Stimulated activated effector memory CD8-positive, alpha-beta T cell treated with anti-CD3 and anti-CD28 coated beads, Interleukin-12 subunit alpha, Interleukin-12 subunit beta, amount 100 ng/mL, for 72 hours (primary cell): ENCODE results near the gene PCDHGA6.

Experiments
- ATAC-seq: fragments of 150-1000 bp; cut with Tn5 transposase; 2 replicates; pipeline ENCODE4 v1.10.0; 2021
- DNase-seq, 2 donors: peaks; one replicate each; pipeline ENCODE4 v3.0.0; 2021 to 2022; ENCODE audit warnings: low spot score in 2 of 2
- H3K27ac Mint-ChIP-seq: one replicate; pipeline ENCODE4 v1.8.0; 2022; ENCODE audit warnings: mild to moderate bottlenecking, mixed read lengths
- H3K36me3 Mint-ChIP-seq: one replicate; pipeline ENCODE4 v1.8.0; 2022; ENCODE audit warnings: mild to moderate bottlenecking, mixed read lengths
- H3K4me1 Mint-ChIP-seq: one replicate; pipeline ENCODE4 v1.8.0; 2022; ENCODE audit warnings: mixed read lengths
- H3K4me3 Mint-ChIP-seq: one replicate; pipeline ENCODE4 v1.8.0; 2022; ENCODE audit warnings: mild to moderate bottlenecking, mixed read lengths
- H3K9me3 Mint-ChIP-seq: one replicate; pipeline ENCODE4 v1.8.0; 2022; ENCODE audit warnings: mixed read lengths

The PCDHGA6 gene

DNA sequence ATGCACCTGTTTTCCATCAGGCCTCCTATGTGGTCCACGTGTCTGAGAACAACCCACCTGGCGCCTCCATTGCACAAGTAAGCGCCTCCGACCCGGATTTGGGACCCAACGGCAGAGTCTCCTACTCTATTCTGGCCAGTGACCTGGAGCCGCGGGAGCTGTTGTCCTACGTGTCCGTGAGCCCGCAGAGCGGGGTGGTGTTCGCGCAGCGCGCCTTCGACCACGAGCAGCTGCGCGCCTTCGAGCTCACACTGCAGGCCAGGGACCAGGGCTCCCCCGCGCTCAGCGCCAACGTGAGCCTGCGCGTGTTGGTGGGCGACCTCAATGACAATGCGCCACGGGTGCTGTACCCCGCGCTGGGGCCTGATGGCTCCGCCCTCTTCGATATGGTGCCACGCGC lies 22.1 kb upstream of the PCDHGA6 start:
- H3K27ac Mint-ChIP-seq = no peak overlapping the region
- ATAC-seq (no peak), DNase-seq (no peak)
- H3K9me3 Mint-ChIP-seq = peaks cover 8% of the 10 kb centered on the region
- H3K4me3 Mint-ChIP-seq = no peak overlapping the region
- H3K4me1 Mint-ChIP-seq = peaks cover 6% of the 10 kb centered on the region
- H3K36me3 Mint-ChIP-seq = no peaks in the 10 kb centered on the region

DNA sequence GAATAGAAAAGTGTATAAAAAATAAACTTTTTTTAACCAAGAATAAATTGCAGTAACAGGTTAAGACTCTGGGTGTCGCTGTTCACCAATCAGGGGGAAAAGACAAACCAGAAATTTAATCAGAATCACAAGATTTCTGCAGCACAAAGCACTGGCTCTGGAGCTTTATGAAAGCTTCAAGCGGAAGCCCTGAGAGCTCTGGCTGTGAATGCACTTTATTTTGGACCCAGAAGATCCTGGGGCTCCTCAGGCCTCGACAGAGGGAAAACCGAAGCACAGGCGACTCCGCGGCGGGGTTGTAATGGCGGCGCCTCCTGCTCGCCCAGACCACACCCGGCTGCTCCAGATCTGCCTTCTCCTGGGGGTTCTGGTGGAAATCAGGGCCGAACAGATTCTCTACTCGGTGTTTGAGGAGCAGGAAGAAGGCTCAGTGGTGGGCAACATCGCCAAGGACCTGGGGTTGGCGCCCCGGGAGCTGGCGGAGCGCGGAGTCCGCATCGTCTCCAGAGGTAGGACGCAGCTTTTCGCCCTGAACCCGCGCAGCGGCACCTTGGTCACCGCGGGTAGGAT lies 18.7 kb upstream of the PCDHGA6 start, which contains the start of gene PCDHGA4:
Gene PCDHGA4, plus strand, starts transcription at position 122 of the 570 bp plus-strand sequence. Its CDS starts 87 bp downstream, at position 209.
- Mint-ChIP-seq H3K4me3 (peak within 1 kb of the TSS; percentile 39), H3K9me3 (peaks cover 6% of the 10 kb centered on the region), H3K27ac (no peak within 1 kb of the TSS), H3K4me1 (peaks cover 9% of the 10 kb centered on the region), H3K36me3 (no peaks in the 10 kb centered on the region)
- DNase-seq (peak in 1 of 2 donors; percentile 45), ATAC-seq (no peak)

DNA sequence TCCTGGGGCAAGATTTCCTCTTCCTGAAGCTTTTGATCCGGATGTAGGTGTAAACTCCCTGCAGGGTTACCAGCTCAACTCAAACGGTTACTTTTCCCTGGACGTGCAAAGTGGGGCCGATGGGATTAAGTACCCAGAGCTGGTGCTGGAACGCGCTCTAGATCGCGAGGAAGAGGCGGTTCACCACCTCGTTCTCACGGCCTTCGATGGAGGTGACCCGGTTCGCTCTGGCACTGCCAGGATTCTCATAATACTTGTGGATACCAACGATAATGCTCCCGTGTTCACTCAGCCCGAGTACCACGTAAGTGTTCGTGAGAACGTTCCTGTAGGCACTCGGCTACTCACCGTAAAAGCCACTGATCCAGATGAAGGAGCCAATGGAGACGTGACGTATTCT lies 18.1 kb upstream of the PCDHGA6 start:
- DNase-seq (no peak), ATAC-seq (no peak)
- peaks cover 6% of the 10 kb centered on the region for H3K4me1 Mint-ChIP-seq
- no peaks in the 10 kb centered on the region for H3K36me3 Mint-ChIP-seq
- no peak overlapping the region for H3K4me3 Mint-ChIP-seq
- H3K27ac Mint-ChIP-seq = no peak overlapping the region
- H3K9me3 Mint-ChIP-seq = peaks cover 4% of the 10 kb centered on the region

DNA sequence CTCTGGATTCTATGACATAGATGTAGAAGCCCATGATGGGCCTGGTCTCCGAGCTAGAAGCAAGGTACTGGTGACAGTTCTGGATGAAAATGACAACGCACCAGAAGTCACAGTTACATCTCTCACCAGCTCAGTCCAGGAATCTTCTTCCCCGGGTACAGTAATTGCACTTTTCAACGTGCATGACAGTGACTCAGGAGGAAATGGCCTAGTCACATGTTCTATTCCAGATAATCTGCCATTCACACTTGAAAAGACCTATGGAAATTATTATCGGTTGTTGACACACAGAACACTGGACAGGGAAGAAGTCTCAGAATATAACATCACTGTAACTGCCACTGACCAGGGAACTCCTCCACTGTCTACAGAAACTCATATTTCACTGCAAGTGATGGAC lies 17.6 kb upstream of the PCDHGA6 start:
- ATAC-seq = no peak
- Mint-ChIP-seq H3K4me3 (no peak overlapping the region), H3K9me3 (peaks cover 4% of the 10 kb centered on the region), H3K36me3 (no peaks in the 10 kb centered on the region), H3K4me1 (peaks cover 6% of the 10 kb centered on the region), H3K27ac (no peak overlapping the region)
- no peak for DNase-seq

DNA sequence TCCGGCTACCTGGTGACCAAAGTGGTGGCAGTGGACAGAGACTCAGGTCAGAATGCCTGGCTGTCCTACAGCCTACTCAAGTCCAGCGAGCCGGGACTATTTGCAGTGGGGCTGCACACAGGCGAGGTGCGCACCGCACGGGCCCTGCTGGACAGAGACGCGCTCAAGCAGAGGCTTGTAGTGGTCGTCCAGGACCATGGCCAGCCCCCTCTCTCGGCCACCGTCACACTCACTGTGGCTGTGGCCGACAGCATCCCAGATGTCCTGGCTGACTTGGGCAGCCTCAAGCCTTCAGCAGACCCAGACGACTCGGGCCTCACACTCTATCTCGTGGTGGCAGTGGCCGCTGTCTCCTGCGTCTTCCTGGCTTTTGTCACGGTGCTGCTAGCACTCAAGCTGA lies 16.7 kb upstream of the PCDHGA6 start:
- no peak overlapping the region for H3K4me3 Mint-ChIP-seq
- H3K27ac Mint-ChIP-seq = no peak overlapping the region
- DNase-seq (no peak), ATAC-seq (no peak)
- H3K9me3 Mint-ChIP-seq = peaks cover 7% of the 10 kb centered on the region
- H3K4me1 Mint-ChIP-seq = peaks cover 6% of the 10 kb centered on the region
- no peaks in the 10 kb centered on the region for H3K36me3 Mint-ChIP-seq

DNA sequence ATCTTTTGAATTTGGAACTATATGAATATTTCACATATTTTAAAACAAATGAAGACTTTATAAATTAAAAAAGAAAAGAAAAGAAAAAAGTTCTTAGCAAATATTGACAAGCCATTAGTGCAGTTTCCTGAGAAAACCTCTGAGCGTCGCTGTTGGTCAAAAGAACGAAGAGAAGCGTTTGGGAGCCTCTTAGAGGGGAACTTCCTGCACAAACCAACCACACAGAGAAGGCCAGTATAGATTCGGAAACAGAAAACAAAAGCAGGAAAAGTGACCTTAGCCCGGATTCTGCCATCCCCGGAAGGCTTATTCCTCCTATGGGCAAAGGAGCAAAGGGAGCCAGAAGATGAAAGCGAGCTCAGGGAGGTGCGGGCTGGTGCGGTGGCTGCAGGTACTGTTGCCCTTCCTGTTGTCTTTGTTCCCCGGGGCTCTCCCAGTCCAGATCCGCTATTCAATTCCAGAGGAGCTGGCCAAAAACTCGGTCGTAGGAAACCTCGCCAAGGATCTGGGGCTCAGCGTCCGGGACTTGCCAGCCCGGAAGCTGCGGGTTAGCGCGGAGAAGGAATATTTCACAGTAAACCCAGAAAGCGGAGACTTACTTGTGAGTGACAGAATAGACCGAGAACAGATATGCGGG lies 13.8 kb upstream of the PCDHGA6 start, which contains the start of gene PCDHGB2:
Gene PCDHGB2, plus strand, starts transcription at position 205 of the 637 bp plus-strand sequence. Its CDS starts 142 bp downstream, at position 347.
- Mint-ChIP-seq H3K27ac (peak within 1 kb of the TSS; percentile 63), H3K36me3 (no peaks in the 10 kb centered on the region), H3K9me3 (peaks cover 10% of the 10 kb centered on the region), H3K4me3 (peak within 1 kb of the TSS; percentile 74), H3K4me1 (peaks cover 6% of the 10 kb centered on the region)
- ATAC-seq (peak; percentile 28), DNase-seq (no peak)

DNA sequence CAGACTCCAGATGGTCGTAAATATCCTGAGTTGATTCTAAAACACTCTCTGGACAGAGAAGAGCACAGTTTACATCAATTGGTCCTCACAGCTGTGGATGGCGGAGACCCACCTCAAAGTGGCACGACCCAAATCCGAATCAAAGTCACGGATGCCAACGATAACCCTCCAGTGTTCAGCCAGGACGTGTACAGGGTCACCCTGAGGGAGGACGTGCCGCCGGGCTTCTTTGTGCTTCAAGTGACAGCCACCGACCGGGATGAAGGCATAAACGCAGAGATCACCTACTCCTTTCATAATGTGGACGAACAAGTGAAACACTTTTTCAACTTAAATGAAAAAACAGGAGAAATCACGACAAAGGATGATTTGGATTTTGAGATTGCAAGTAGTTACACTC lies 13.0 kb upstream of the PCDHGA6 start:
- DNase-seq = no peak
- no peak overlapping the region for H3K4me3 Mint-ChIP-seq
- H3K4me1 Mint-ChIP-seq = peaks cover 6% of the 10 kb centered on the region
- H3K9me3 Mint-ChIP-seq = peaks cover 16% of the 10 kb centered on the region
- no peak for ATAC-seq
- no peaks in the 10 kb centered on the region for H3K36me3 Mint-ChIP-seq
- H3K27ac Mint-ChIP-seq = no peak overlapping the region

DNA sequence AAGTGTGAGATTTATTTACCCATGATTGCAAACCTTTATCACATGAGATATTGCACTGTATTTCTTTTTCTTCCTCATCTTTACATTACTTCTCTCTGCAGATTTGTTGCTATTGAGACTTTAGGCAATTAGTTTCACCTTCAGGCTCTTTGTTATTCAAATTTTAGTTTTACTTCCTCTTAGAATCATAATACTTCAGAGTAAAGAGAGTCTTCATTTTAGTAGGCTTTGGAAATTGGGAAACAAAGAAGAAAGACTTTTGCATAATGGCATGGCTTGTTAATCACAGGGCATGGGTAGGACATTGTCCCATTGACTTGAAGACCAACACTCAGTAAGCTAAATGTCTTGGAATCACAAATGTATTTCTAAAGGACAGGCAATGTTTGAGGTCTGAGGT lies 11.0 kb upstream of the PCDHGA6 start:
- DNase-seq = no peak
- Mint-ChIP-seq H3K9me3 (peaks cover 17% of the 10 kb centered on the region), H3K4me1 (peaks cover 6% of the 10 kb centered on the region), H3K27ac (no peak overlapping the region), H3K36me3 (no peaks in the 10 kb centered on the region), H3K4me3 (no peak overlapping the region)
- no peak for ATAC-seq

DNA sequence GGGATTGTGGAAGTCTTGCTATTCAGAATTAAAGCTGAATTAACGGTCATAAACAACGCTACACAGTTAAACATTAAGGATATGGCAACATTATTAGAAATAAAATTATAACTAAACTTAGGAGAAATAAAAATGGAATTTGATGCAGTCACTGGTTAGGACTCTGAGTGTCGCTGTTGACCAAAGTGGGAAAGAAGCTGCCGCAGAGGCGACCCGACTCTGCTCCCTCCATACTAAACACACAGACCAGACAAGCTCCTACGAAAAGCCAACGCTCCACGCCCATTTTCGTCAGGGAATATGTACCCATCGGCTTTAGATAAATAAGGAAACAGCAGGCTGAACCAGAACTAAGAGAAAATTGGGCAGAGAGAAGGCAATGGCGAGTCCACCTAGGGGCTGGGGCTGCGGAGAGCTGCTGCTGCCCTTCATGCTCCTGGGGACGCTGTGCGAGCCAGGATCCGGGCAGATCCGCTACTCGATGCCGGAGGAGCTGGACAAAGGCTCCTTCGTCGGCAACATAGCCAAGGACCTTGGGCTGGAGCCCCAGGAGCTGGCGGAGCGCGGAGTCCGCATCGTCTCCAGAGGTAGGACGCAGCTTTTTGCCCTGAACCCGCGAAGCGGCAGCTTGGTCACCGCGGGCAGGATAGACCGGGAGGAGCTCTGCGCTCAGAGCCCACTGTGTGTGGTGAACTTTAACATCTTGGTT lies 9.6 kb upstream of the PCDHGA6 start, which contains the start of gene PCDHGA5:
Gene PCDHGA5, plus strand, starts transcription at position 211 of the 709 bp plus-strand sequence. Its CDS starts 169 bp downstream, at position 380.
- DNase-seq (no peak), ATAC-seq (no peak)
- Mint-ChIP-seq H3K4me3 (no peak within 1 kb of the TSS), H3K4me1 (peaks cover 6% of the 10 kb centered on the region), H3K36me3 (no peaks in the 10 kb centered on the region), H3K27ac (no peak within 1 kb of the TSS), H3K9me3 (peaks cover 17% of the 10 kb centered on the region)

DNA sequence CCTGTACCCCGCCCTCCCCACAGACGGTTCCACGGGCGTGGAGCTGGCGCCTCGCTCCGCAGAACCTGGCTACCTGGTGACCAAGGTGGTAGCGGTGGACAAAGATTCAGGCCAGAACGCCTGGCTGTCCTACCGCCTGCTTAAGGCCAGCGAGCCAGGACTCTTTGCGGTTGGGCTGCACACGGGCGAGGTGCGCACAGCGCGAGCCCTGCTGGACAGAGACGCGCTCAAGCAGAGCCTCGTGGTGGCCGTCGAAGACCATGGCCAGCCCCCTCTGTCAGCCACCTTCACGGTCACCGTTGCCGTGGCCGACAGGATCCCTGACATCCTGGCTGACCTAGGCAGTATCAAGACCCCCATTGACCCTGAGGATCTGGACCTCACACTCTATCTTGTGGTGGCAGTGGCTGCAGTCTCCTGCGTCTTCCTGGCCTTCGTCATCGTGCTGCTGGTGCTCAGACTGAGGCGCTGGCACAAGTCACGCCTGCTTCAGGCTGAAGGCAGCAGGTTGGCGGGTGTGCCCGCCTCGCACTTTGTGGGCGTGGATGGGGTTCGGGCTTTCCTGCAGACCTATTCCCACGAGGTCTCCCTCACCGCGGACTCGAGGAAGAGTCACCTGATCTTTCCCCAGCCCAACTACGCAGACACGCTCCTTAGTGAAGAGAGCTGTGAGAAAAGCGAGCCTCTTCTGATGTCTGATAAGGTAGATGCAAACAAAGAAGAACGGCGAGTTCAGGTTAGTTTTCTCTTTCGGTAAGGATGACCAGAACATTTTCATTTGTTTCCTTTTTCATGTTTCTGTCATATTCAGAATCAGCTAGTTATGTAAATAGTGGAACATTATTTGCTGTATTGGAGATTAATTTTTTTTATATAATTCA lies 7.4 kb upstream of the PCDHGA6 start:
- no peak for DNase-seq
- H3K36me3 Mint-ChIP-seq = no peaks in the 10 kb centered on the region
- no peak overlapping the region for H3K4me3 Mint-ChIP-seq
- H3K9me3 Mint-ChIP-seq = peaks cover 17% of the 10 kb centered on the region
- no peak for ATAC-seq
- peaks cover 6% of the 10 kb centered on the region for H3K4me1 Mint-ChIP-seq
- H3K27ac Mint-ChIP-seq = no peak overlapping the region

DNA sequence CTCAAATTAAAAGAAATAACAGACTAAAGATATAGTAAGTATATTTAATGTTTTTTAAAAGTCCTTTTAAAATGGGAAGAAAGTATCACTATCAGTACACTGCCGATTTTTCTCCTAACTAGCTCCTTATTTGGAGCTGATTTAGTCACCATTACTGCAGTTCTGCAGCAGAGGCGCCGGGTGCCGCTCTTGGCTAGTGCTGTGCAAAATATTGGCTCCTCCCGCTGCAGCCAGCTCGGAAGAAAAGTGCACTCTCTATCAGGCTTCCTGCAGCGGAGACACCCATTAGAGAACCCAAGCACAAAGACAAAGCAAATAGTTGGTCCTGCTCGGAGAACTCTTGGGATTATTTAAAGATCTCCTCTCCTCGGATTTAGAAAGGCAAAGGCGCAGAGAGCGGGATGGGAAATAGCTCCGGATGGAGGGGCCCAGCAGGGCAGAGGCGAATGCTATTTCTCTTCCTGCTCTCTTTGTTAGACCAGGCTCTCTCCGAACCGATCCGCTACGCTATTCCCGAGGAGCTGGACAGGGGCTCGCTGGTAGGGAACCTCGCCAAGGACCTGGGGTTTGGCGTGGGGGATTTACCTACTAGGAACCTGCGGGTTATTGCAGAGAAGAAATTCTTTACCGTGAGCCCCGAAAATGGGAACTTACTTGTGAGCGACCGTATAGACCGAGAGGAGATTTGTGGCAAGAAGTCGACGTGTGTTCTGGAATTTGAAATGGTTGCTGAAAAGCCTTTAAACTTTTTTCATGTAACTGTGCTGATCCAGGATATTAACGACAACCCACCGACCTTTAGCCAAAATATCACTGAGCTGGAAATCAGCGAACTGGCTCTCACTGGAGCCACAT lies 3.5 kb upstream of the PCDHGA6 start, which contains the start of gene PCDHGB3:
Gene PCDHGB3, plus strand, starts transcription at position 249 of the 855 bp plus-strand sequence. Its CDS starts 153 bp downstream, at position 402.
- H3K4me3 Mint-ChIP-seq = peak within 1 kb of the TSS; percentile 77
- DNase-seq = no peak
- no peak within 1 kb of the TSS for H3K27ac Mint-ChIP-seq
- H3K4me1 Mint-ChIP-seq = peaks cover 6% of the 10 kb centered on the region
- peak; percentile 68 for ATAC-seq
- no peaks in the 10 kb centered on the region for H3K36me3 Mint-ChIP-seq
- H3K9me3 Mint-ChIP-seq = peaks cover 17% of the 10 kb centered on the region

DNA sequence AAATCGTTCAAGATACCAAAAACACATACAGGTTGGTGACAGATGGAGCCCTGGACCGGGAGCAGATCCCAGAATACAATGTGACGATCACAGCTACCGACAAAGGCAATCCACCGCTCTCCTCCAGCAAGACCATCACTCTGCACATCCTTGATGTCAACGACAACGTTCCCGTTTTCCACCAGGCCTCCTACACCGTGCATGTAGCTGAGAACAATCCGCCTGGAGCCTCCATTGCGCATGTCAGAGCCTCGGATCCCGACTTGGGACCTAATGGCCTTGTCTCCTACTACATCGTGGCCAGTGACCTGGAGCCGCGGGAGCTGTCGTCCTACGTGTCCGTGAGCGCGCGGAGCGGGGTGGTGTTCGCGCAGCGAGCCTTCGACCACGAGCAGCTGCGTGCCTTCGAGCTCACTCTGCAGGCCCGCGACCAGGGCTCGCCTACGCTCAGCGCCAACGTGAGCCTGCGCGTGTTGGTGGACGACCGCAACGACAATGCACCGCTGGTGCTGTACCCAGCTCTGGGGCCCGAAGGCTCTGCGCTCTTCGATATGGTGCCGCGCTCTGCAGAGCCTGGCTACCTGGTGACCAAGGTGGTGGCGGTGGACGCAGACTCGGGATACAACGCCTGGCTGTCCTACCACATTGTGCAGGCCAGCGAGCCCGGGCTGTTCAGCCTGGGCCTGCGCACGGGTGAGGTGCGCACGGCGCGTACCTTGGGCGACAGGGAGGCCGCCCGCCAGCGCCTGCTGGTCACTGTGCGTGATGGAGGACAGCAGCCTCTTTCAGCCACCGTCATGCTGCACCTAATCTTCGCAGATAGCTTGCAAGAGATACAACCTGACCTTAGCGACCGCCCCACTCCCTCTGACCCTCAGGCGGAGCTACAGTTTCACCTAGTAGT lies 1.9 kb upstream of the PCDHGA6 start:
- peaks cover 11% of the 10 kb centered on the region for H3K9me3 Mint-ChIP-seq
- no peaks in the 10 kb centered on the region for H3K36me3 Mint-ChIP-seq
- ATAC-seq = no peak
- no peak overlapping the region for H3K27ac Mint-ChIP-seq
- no peak overlapping the region for H3K4me3 Mint-ChIP-seq
- peaks cover 6% of the 10 kb centered on the region for H3K4me1 Mint-ChIP-seq
- DNase-seq = no peak

DNA sequence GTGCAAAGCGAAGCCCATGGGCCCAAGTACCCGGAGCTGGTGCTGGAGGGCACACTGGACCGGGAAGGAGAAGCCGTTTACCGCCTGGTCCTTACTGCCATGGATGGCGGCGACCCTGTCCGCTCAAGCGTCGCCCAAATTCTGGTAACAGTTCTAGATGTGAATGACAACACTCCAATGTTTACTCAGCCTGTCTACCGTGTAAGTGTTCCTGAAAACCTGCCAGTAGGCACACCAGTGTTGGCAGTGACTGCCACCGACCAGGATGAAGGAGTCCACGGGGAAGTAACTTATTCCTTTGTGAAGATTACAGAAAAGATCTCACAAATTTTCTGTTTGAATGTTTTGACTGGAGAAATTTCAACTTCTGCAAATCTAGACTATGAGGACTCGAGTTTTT lies 936 bp downstream of the PCDHGA6 start:
- Mint-ChIP-seq H3K27ac (no peak overlapping the region), H3K36me3 (no peaks in the 10 kb centered on the region), H3K4me1 (peaks cover 6% of the 10 kb centered on the region), H3K4me3 (no peak overlapping the region), H3K9me3 (peaks cover 9% of the 10 kb centered on the region)
- ATAC-seq (no peak), DNase-seq (no peak)
